ENCODE data around the gene AKAP6.

DNA sequence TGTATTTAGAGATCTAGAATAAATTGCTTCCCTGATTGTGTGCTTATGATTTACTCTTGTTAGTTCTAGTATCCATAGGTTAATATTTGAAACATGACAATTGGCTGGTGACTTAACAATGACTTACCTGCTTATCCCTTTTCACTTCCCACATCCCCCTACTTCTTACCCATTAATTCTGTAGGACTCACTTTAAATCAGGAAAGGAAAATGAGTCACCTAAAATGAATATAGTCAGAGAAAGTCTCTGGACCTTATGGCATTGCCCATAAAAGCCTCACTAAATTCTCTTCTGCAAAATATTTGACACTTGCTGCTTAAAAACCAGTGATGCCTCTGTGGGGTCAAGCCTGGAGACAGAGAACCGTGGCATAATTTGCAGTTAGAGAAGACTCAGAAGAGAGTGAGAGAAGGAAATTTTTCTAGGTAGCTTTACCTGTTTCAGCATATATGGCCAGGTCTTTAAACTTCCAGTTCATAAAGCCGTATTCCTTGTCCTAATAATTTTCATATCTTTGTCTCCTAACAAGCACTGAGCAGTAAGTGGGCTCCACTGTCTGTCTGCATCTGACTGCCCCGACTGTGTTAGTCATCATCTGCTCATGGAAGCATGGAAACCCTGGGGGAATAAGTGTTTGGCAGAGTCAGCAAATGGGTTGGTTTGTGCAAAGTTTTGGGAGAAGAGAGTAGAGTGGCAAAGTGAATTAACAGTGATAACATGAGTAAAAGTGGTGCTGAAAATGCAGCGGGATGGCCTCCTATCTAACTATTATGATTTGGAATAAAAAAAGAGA is 294.4 kb downstream of the AKAP6 start:
- TF ChIP-seq, protein P1, sequence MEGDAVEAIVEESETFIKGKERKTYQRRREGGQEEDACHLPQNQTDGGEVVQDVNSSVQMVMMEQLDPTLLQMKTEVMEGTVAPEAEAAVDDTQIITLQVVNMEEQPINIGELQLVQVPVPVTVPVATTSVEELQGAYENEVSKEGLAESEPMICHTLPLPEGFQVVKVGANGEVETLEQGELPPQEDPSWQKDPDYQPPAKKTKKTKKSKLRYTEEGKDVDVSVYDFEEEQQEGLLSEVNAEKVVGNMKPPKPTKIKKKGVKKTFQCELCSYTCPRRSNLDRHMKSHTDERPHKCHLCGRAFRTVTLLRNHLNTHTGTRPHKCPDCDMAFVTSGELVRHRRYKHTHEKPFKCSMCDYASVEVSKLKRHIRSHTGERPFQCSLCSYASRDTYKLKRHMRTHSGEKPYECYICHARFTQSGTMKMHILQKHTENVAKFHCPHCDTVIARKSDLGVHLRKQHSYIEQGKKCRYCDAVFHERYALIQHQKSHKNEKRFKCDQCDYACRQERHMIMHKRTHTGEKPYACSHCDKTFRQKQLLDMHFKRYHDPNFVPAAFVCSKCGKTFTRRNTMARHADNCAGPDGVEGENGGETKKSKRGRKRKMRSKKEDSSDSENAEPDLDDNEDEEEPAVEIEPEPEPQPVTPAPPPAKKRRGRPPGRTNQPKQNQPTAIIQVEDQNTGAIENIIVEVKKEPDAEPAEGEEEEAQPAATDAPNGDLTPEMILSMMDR (IDR thresholded peaks at IDR 0.05), result no peak
- TF ChIP-seq POLR2A (IDR thresholded peaks at IDR 0.05) (no peak), POLR2AphosphoS5 (IDR thresholded peaks at IDR 0.05) (no peak)
